ENCODE results near the gene ZHX3.

GRCh38 chr20:41219824-41220223, 97.7 kb downstream of the ZHX3 start:
- TF ChIP-seq, protein P1, sequence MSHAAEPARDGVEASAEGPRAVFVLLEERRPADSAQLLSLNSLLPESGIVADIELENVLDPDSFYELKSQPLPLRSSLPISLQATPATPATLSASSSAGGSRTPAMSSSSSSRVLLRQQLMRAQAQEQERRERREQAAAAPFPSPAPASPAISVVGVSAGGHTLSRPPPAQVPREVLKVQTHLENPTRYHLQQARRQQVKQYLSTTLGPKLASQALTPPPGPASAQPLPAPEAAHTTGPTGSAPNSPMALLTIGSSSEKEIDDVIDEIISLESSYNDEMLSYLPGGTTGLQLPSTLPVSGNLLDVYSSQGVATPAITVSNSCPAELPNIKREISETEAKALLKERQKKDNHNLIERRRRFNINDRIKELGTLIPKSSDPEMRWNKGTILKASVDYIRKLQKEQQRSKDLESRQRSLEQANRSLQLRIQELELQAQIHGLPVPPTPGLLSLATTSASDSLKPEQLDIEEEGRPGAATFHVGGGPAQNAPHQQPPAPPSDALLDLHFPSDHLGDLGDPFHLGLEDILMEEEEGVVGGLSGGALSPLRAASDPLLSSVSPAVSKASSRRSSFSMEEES (CRISPR knock-in tag; IDR thresholded peaks at IDR 0.05): no peak
- TF ChIP-seq RAD21 (CRISPR knock-in tag; IDR thresholded peaks at IDR 0.05) (no peak), NR0B2 (CRISPR knock-in tag; IDR thresholded peaks at IDR 0.05) (no peak), CTCF (CRISPR knock-in tag; IDR thresholded peaks at IDR 0.05) (no peak)
